K562 (cell line): Measurements from ENCODE around the gene HELB. TPM values are rescaled to one million over a fixed set of nuclear protein-coding genes. Genes with fewer than 3 reads are reported as not detected.

Source experiments
- BRCA1 ChIP-seq, 2 experiments: fragments of 450-650 bp in 1 of 2; sonication (generic) in 1 of 2; formaldehyde crosslinking in 1 of 2; IDR thresholded peaks; 2 replicates each; pipeline versions ENCODE4 v1.5.0 to v1.6.1; 2017 to 2020; ENCODE audit warnings: mild to moderate bottlenecking in 1 of 2, missing genetic modification reagents in 1 of 2
- BRF2 ChIP-seq: IDR thresholded peaks from 3 replicates; pipeline ENCODE4 v1.6.1; 2011; ENCODE audit warnings: borderline replicate concordance, mild to moderate bottlenecking; ENCODE audit not compliant: insufficient read length, insufficient read depth
- E2F1 ChIP-seq: sonication (generic); formaldehyde crosslinking; IDR thresholded peaks from 2 replicates; pipeline ENCODE4 v1.8.1; 2023; ENCODE audit warnings: mild to moderate bottlenecking, missing genetic modification reagents, moderate library complexity
- E2F3 ChIP-seq: fragments of 250-450 bp; sonication (Bioruptor Pico); IDR thresholded peaks from 2 replicates; pipeline ENCODE4 v1.4.0; 2020; ENCODE audit warnings: mild to moderate bottlenecking
- FOXA1 ChIP-seq: fragments of 450-650 bp; IDR thresholded peaks from 2 replicates; pipeline ENCODE4 v1.6.1; 2016; ENCODE audit warnings: mild to moderate bottlenecking, borderline replicate concordance
- LEF1 ChIP-seq: fragments of 450-650 bp; IDR thresholded peaks from 2 replicates; pipeline ENCODE4 v1.6.1; 2016; ENCODE audit warnings: mild to moderate bottlenecking
- MLX ChIP-seq, 2 experiments: fragments of 450-650 bp in 1 of 2; sonication (generic) in 1 of 2; formaldehyde crosslinking; conservative IDR thresholded peaks; 2 replicates each; pipeline versions ENCODE4 v1.4.0 to v1.8.1; 2020 to 2022; ENCODE audit warnings: mild to moderate bottlenecking in 1 of 2, missing genetic modification reagents in 1 of 2
- NEUROD1 ChIP-seq: fragments of 150-350 bp; IDR thresholded peaks from 2 replicates; pipeline ENCODE4 v1.6.1; 2014; ENCODE audit warnings: borderline replicate concordance, low read length, low read depth; ENCODE audit not compliant: partially characterized antibody
- NFE2 ChIP-seq: IDR thresholded peaks from 2 replicates; pipeline ENCODE4 v1.6.1; 2014; ENCODE audit warnings: antibody characterized with exemption, low read depth
- PTRF ChIP-seq: fragments of 450-650 bp; IDR thresholded peaks from 2 replicates; pipeline ENCODE4 v1.6.1; 2016; ENCODE audit warnings: mild to moderate bottlenecking, missing genetic modification characterization, missing compliant biosample characterization
- SMAD4 ChIP-seq: fragments of 250-450 bp; sonication (Bioruptor Pico); conservative IDR thresholded peaks from 2 replicates; pipeline ENCODE4 v1.8.0; 2021; ENCODE audit warnings: inconsistent platforms, mild to moderate bottlenecking, moderate library complexity
- TCF15 ChIP-seq: fragments of 250-450 bp; sonication (Bioruptor Pico); IDR thresholded peaks from 2 replicates; pipeline ENCODE4 v1.8.0; 2022; ENCODE audit warnings: moderate library complexity, mild to moderate bottlenecking, inconsistent platforms
- UBTF ChIP-seq, 2 experiments: IDR thresholded peaks; 2 replicates each; pipeline ENCODE4 v1.6.1; 2012; ENCODE audit warnings: improper control_type of control experiment in 2 of 2, low read depth in 2 of 2, low read length in 2 of 2, borderline replicate concordance in 1 of 2
- ZBTB11 ChIP-seq, 3 experiments: fragments of 200-800 bp in 1 of 3; fragments of 250-450 bp in 1 of 3; fragments of 450-650 bp in 1 of 3; sonication (Bioruptor Pico) in 1 of 3; sonication (Bioruptor generic) in 1 of 3; formaldehyde crosslinking in 1 of 3; IDR thresholded peaks; 2 replicates each; pipeline versions ENCODE4 v1.6.1 to v1.8.0; 2016 to 2022; ENCODE audit warnings: mild to moderate bottlenecking in 2 of 3, missing genetic modification characterization in 2 of 3, missing compliant biosample characterization in 1 of 3, moderate library complexity in 1 of 3
- ZNF274 ChIP-seq: IDR thresholded peaks from 2 replicates; pipeline ENCODE4 v1.6.1; 2011; ENCODE audit warnings: low read depth, mild to moderate bottlenecking, low read length, moderate library complexity, borderline replicate concordance
- ZNF316 ChIP-seq: fragments of 450-650 bp; IDR thresholded peaks from 2 replicates; pipeline ENCODE4 v1.6.1; 2016
- polyA plus RNA-seq, 8 experiments: library from polyadenylated mRNA; depleted of rRNA in 4 of 8; stranded (reverse) in 5 of 8; unstranded in 3 of 8; fragments of >200 nt; fragmentation: Nextera tagmentation in 2 of 8; fragmentation: Illumina TruSeq in 1 of 8; extraction: Ambion mirVana in 2 of 8; extraction: Trizol in 1 of 8; gene quantifications; 2 replicates each; pipeline versions ENCODE4 v1.2.1 to v1.2.3, GENCODE V29; 2011 to 2014; ENCODE audit warnings: inconsistent platforms in 1 of 8, missing spikeins in 1 of 8
- total RNA-seq, 7 experiments: library from RNA; depleted of rRNA in 6 of 7; stranded (reverse); fragments of >200 nt in 6 of 7; fragmentation: Illumina TruSeq in 2 of 7; extraction: Trizol in 2 of 7; gene quantifications; 2 replicates each; pipeline versions ENCODE4 v1.2.1 to v1.2.3, GENCODE V29; 2011 to 2021; ENCODE audit warnings: low replicate concordance in 1 of 7

Gene HELB
- total and polyA plus RNA-seq, 9 of the 15 experiments (the other 6 are each of a cell fraction or from before 2014, with no cell fraction given): 0.74 to 7.6 (median 2.4) TPM

GRCh38 chr12:66288121-66288520, 14.2 kb upstream of the HELB start (continued):
- TF ChIP-seq SMAD4: no peak
- peak in 1 of 3 experiments; percentile 60; a peak in 1 of 6 replicates for TF ChIP-seq ZBTB11 (CRISPR knock-in tag; IDR thresholded peaks at IDR 0.05)
- TF ChIP-seq BRCA1 (IDR thresholded peaks at IDR 0.05): no peak
- TF ChIP-seq BRCA1 (CRISPR knock-in tag; IDR thresholded peaks at IDR 0.05): no peak
- no peak for TF ChIP-seq E2F3
- no peak for TF ChIP-seq ZNF316
- no peak for TF ChIP-seq FOXA1
- TF ChIP-seq MLX (CRISPR knock-in tag; conservative IDR thresholded peaks at IDR 0.05): no peak
- peak; percentile 12; the same call in 1 of the 2 replicates for TF ChIP-seq NFE2
- TF ChIP-seq ZNF274: no peak
- no peak for TF ChIP-seq BRF2
- no peak for TF ChIP-seq E2F1 (CRISPR knock-in tag)
- TF ChIP-seq TCF15 (CRISPR knock-in tag): no peak
- no peak for TF ChIP-seq UBTF (IDR thresholded peaks at IDR 0.05; ENCODE audit: borderline replicate concordance in 1 of 2, low read depth in 2 of 2, low read length in 2 of 2)
- TF ChIP-seq NEUROD1: no peak
- peak; percentile 58; the same call in 1 of the 2 replicates for TF ChIP-seq LEF1
- no peak for TF ChIP-seq PTRF
